OCI-LY1 (cell line): Measurements from ENCODE around the gene BDKRB1.

Source experiments
- EZH2 ChIP-seq: fragments of 200-600 bp; sonication (generic), shearing (Covaris generic); IDR thresholded peaks from 2 replicates; pipeline ENCODE4 v1.8.0; 2017; ENCODE audit warnings: borderline replicate concordance, mixed run types, mild to moderate bottlenecking, antibody characterized with exemption, low read length, moderate library complexity, mixed read lengths
- TF ChIP-seq, protein P1 (sequence below): fragments of 200-600 bp; sonication (generic), shearing (Covaris generic); IDR thresholded peaks from 2 replicates; pipeline ENCODE4 v1.5.1; 2017; ENCODE audit warnings: mild to moderate bottlenecking, antibody characterized with exemption, low read length, moderate library complexity, mixed read lengths

GRCh38 chr14:96208739-96209138 is 47.3 kb upstream of the BDKRB1 start:
- TF ChIP-seq, protein P1, sequence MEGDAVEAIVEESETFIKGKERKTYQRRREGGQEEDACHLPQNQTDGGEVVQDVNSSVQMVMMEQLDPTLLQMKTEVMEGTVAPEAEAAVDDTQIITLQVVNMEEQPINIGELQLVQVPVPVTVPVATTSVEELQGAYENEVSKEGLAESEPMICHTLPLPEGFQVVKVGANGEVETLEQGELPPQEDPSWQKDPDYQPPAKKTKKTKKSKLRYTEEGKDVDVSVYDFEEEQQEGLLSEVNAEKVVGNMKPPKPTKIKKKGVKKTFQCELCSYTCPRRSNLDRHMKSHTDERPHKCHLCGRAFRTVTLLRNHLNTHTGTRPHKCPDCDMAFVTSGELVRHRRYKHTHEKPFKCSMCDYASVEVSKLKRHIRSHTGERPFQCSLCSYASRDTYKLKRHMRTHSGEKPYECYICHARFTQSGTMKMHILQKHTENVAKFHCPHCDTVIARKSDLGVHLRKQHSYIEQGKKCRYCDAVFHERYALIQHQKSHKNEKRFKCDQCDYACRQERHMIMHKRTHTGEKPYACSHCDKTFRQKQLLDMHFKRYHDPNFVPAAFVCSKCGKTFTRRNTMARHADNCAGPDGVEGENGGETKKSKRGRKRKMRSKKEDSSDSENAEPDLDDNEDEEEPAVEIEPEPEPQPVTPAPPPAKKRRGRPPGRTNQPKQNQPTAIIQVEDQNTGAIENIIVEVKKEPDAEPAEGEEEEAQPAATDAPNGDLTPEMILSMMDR, result no peak
- no peak for TF ChIP-seq EZH2
